Measurements from ENCODE around the gene P2RX6.
"Not testable (repeated sequence)": the region's sequence is repeated elsewhere in the genome, so short reads cannot be mapped to it uniquely, and the experiment has no call there.

P2RX6 gene

GRCh38 chr22:21001601-21002325, 13.2 kb upstream of the P2RX6 start, which contains the start of gene THAP7:
TSS of gene THAP7 (minus strand) at chr22:21002118. CDS start at chr22:21001911, 207 bp downstream.
- no peaks in the 10 kb centered on the region for H3K27me3 ChIP-seq (ENCODE audit: control insufficient read depth, insufficient read depth, low read length)
- no peak for DNase-seq (ENCODE audit: low read depth, low spot score)
- peak within 1 kb of the TSS; percentile 91 for H3K4me3 ChIP-seq (ENCODE audit: low read length)
- no peak within 1 kb of the TSS for H3K27ac ChIP-seq (ENCODE audit: low read length)
- no CpG with 5 or more reads among the region's 83 CpGs for WGBS (ENCODE audit: insufficient coverage, insufficient read length)
- H3K36me3 ChIP-seq (ENCODE audit: control insufficient read depth, insufficient read depth, low read length) = peaks cover 8% of the 10 kb centered on the region; the same call in 1 of the 2 replicates
- peaks cover 2% of the 10 kb centered on the region for H3K4me1 ChIP-seq (ENCODE audit: control insufficient read depth, insufficient read depth, low read length)
- no peaks in the 10 kb centered on the region for H3K9me3 ChIP-seq (ENCODE audit: control insufficient read depth, insufficient read depth, low read length)

DNA sequence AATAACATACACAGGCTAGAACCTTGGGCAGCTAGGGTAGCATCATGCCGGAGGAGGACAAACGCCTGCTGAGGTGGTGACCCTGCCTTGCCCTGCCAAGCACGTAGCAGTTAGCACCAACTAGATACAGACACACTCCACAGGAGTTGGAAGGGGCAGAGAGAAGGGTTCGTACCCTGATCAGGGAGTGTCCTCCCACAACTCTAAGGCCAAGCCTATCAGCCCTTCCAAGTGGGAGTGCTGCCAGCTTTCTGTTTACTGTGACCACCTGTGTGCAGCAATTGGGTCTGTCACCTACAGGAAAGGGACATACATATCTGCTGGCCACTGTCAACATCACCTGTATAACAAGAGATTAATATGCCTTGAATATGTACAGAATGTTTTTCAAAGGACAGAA, 11.2 kb upstream of the P2RX6 start:
- Histone ChIP-seq H3K27ac (ENCODE audit: low read length) (no peak overlapping the region), H3K4me3 (ENCODE audit: low read length) (no peak overlapping the region)

GRCh38 chr22:21009208-21009607, 5.8 kb upstream of the P2RX6 start:
- H3K4me1 ChIP-seq (ENCODE audit: control insufficient read depth, insufficient read depth, low read length); H3K27me3 ChIP-seq (ENCODE audit: control insufficient read depth, insufficient read depth, low read length); H3K4me3 ChIP-seq (ENCODE audit: low read length); H3K36me3 ChIP-seq (ENCODE audit: control insufficient read depth, insufficient read depth, low read length); DNase-seq (ENCODE audit: low read depth, low spot score); H3K27ac ChIP-seq (ENCODE audit: low read length); H3K9me3 ChIP-seq (ENCODE audit: control insufficient read depth, insufficient read depth, low read length): not testable (repeated sequence)
- no CpG with 5 or more reads among the region's 13 CpGs for WGBS (ENCODE audit: insufficient coverage, insufficient read length)

More for the DNA sequence above, 11.2 kb upstream of the P2RX6 start:
- DNase-seq (ENCODE audit: low read depth, low spot score) = no peak
- WGBS (ENCODE audit: insufficient coverage, insufficient read length) = no CpG with 5 or more reads among the region's 4 CpGs
- peaks cover 2% of the 10 kb centered on the region for H3K4me1 ChIP-seq (ENCODE audit: control insufficient read depth, insufficient read depth, low read length)
- no peaks in the 10 kb centered on the region for H3K27me3 ChIP-seq (ENCODE audit: control insufficient read depth, insufficient read depth, low read length)
- H3K36me3 ChIP-seq (ENCODE audit: control insufficient read depth, insufficient read depth, low read length) = peaks cover 8% of the 10 kb centered on the region; the same call in 1 of the 2 replicates
- no peaks in the 10 kb centered on the region for H3K9me3 ChIP-seq (ENCODE audit: control insufficient read depth, insufficient read depth, low read length)

DNA sequence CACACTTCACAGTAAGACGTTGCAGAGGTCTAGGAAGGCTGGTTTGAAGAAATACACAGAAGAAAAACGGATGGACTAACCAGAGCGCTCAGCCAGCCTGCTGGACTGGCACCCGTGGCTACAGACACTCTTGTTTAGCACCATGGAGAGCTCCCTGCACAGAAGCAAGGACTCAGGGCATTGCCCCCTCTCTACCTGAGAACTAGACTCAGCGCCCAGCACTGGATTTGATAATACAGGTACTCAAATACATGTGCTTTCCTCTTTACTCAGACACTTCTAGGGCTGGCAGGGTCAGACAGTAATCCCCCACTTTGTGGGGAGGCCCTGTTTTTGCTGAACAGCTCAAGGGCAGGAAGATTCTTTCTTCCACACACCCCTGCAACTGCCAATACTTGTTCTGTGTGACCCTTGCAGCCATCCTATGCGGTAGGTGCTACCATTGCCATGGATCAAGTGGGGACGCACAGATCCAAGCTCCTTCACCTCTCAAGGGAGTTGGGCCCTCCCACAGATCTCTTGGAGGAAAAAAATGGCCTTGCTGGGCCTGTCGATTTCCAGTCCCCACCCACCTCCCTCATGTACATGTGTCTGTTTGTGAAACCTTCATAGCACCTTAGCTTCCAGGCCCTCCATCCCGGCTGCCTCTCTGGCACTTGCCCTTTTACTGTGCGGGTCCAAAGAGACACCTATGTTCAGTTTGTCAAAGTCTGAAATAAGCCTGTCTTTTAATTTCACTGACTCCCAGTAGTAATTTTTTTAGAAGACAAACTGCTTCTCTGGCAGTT, 5.1 kb upstream of the P2RX6 start:
- Histone ChIP-seq H3K4me1 (ENCODE audit: control insufficient read depth, insufficient read depth, low read length) (peaks cover 4% of the 10 kb centered on the region; the same call in 1 of the 2 replicates), H3K9me3 (ENCODE audit: control insufficient read depth, insufficient read depth, low read length) (no peaks in the 10 kb centered on the region), H3K36me3 (ENCODE audit: control insufficient read depth, insufficient read depth, low read length) (no peaks in the 10 kb centered on the region), H3K4me3 (ENCODE audit: low read length) (no peak overlapping the region), H3K27ac (ENCODE audit: low read length) (no peak overlapping the region), H3K27me3 (ENCODE audit: control insufficient read depth, insufficient read depth, low read length) (no peaks in the 10 kb centered on the region)
- peak; percentile 39 for DNase-seq (ENCODE audit: low read depth, low spot score)
- no CpG with 5 or more reads among the region's 10 CpGs for WGBS (ENCODE audit: insufficient coverage, insufficient read length)

GRCh38 chr22:21010426-21011113, 4.4 kb upstream of the P2RX6 start:
- Histone ChIP-seq H3K27me3 (ENCODE audit: control insufficient read depth, insufficient read depth, low read length) (no peaks in the 10 kb centered on the region), H3K9me3 (ENCODE audit: control insufficient read depth, insufficient read depth, low read length) (no peaks in the 10 kb centered on the region), H3K36me3 (ENCODE audit: control insufficient read depth, insufficient read depth, low read length) (no peaks in the 10 kb centered on the region), H3K4me1 (ENCODE audit: control insufficient read depth, insufficient read depth, low read length) (peaks cover 4% of the 10 kb centered on the region; the same call in 1 of the 2 replicates), H3K27ac (ENCODE audit: low read length) (no peak overlapping the region), H3K4me3 (ENCODE audit: low read length) (no peak overlapping the region)
- peak; percentile 33 for DNase-seq (ENCODE audit: low read depth, low spot score)
- no CpG with 5 or more reads among the region's 3 CpGs for WGBS (ENCODE audit: insufficient coverage, insufficient read length)

DNA sequence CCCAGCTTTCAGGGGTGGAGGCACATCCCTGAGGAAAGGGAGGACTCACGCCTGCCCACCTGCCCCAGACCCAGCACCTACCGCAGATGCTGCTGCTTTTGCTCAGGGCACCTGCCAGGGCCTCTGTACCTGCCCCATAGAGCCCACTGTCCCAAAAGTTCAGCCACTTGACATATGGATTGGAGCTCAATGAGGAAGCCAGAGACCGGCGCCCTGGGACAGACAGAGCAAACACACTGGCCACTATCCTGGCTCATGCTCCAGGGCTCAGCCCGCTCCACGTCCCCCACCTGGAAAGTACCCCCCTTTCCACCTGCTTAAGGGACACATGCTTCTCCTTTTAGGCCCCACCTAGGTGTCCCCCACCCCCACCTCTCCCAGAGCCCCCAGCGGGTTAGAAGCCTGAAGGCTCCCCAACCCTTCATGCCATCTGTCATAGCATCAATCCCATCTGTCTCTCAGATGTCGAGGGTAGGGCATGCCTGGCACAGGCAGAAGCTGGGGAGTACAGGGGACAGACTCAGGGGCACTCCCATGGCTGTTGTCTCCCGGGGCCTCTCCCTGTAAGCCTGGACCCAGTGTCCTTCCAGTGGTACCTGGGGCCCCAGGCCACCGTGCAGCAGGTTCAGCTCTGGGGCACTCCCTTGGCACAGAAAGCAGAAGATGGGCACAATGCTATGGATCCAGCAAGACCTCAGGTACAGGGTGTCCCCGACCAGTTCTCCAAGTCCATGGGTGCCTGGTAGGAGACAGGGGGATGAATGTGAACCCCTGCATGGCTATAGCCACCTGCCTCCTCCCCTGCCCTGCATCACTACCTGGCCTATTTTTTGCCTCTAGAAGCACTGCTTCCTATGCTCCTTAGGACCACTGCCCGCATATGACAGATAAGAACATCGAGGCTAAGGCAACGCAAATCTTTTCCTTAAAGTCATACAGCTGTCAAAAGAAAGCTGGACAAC, 2.2 kb upstream of the P2RX6 start:
- Histone ChIP-seq H3K4me3 (ENCODE audit: low read length) (no peak overlapping the region), H3K27me3 (ENCODE audit: control insufficient read depth, insufficient read depth, low read length) (no peaks in the 10 kb centered on the region), H3K9me3 (ENCODE audit: control insufficient read depth, insufficient read depth, low read length) (no peaks in the 10 kb centered on the region), H3K36me3 (ENCODE audit: control insufficient read depth, insufficient read depth, low read length) (no peaks in the 10 kb centered on the region), H3K4me1 (ENCODE audit: control insufficient read depth, insufficient read depth, low read length) (peaks cover 4% of the 10 kb centered on the region; the same call in 1 of the 2 replicates), H3K27ac (ENCODE audit: low read length) (no peak overlapping the region)
- DNase-seq (ENCODE audit: low read depth, low spot score) = no peak
- WGBS (ENCODE audit: insufficient coverage, insufficient read length) = no CpG with 5 or more reads among the region's 14 CpGs

DNA sequence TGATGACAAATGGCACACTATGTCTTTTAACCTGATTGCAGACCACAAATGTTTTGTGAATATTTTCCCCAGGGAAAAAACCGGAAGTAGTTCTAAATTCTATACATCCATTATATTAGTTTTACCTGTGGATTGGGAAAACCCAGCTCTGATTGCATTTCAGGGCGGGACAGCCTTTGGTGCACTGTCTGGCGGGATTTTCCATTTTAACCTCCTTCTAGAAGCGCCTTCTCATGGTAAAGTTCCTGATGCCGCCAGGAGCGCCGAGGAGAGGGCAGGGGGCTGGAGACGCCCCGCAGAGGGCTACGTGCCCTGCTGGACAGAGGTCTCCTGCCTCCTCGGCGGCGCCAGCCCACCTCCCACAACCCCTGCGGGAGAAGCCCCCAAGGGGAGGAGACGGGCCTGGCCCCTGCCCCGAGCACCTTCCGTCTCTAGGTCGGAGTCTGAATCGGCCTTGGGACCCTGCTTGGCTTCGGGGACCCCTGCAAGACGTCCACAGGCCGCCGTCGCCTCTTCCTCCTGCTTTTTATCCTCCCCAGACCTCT, 1.2 kb upstream of the P2RX6 start:
- H3K27ac ChIP-seq (ENCODE audit: low read length) = no peak overlapping the region
- no peaks in the 10 kb centered on the region for H3K27me3 ChIP-seq (ENCODE audit: control insufficient read depth, insufficient read depth, low read length)
- H3K4me1 ChIP-seq (ENCODE audit: control insufficient read depth, insufficient read depth, low read length) = peaks cover 4% of the 10 kb centered on the region; the same call in 1 of the 2 replicates
- no peak for DNase-seq (ENCODE audit: low read depth, low spot score)
- H3K36me3 ChIP-seq (ENCODE audit: control insufficient read depth, insufficient read depth, low read length) = no peaks in the 10 kb centered on the region
- no CpG with 5 or more reads among the region's 24 CpGs for WGBS (ENCODE audit: insufficient coverage, insufficient read length)
- peak overlapping the region; percentile 49; the same call in 1 of the 2 replicates for H3K4me3 ChIP-seq (ENCODE audit: low read length)
- no peaks in the 10 kb centered on the region for H3K9me3 ChIP-seq (ENCODE audit: control insufficient read depth, insufficient read depth, low read length)

- no CpG with 5 or more reads among the region's 40 CpGs for WGBS (ENCODE audit: insufficient coverage, insufficient read length)
- Histone ChIP-seq H3K4me3 (ENCODE audit: low read length) (peak overlapping the region; percentile 49; the same call in 1 of the 2 replicates), H3K36me3 (ENCODE audit: control insufficient read depth, insufficient read depth, low read length) (no peaks in the 10 kb centered on the region), H3K27ac (ENCODE audit: low read length) (no peak overlapping the region), H3K27me3 (ENCODE audit: control insufficient read depth, insufficient read depth, low read length) (no peaks in the 10 kb centered on the region), H3K9me3 (ENCODE audit: control insufficient read depth, insufficient read depth, low read length) (no peaks in the 10 kb centered on the region), H3K4me1 (ENCODE audit: control insufficient read depth, insufficient read depth, low read length) (peaks cover 4% of the 10 kb centered on the region; the same call in 1 of the 2 replicates)
- peak; percentile 96 for DNase-seq (ENCODE audit: low read depth, low spot score)
These were observed 701 bp upstream of the P2RX6 start for GRCh38 chr22:21014202-21014725.

- H3K4me1 ChIP-seq (ENCODE audit: control insufficient read depth, insufficient read depth, low read length) = peaks cover 2% of the 10 kb centered on the region; the same call in 1 of the 2 replicates
- H3K4me3 ChIP-seq (ENCODE audit: low read length) = no peak overlapping the region
- no CpG with 5 or more reads among the region's 10 CpGs for WGBS (ENCODE audit: insufficient coverage, insufficient read length)
- DNase-seq (ENCODE audit: low read depth, low spot score) = no peak
- H3K9me3 ChIP-seq (ENCODE audit: control insufficient read depth, insufficient read depth, low read length) = no peaks in the 10 kb centered on the region
- no peaks in the 10 kb centered on the region for H3K36me3 ChIP-seq (ENCODE audit: control insufficient read depth, insufficient read depth, low read length)
- H3K27me3 ChIP-seq (ENCODE audit: control insufficient read depth, insufficient read depth, low read length) = no peaks in the 10 kb centered on the region
- no peak overlapping the region for H3K27ac ChIP-seq (ENCODE audit: low read length)
These were observed 571 bp downstream of the P2RX6 start for GRCh38 chr22:21015466-21016006.

All from iPS DF 6.9 (cell line).